ENCODE measurements around the gene OLFM4. TPM values are rescaled to one million over a fixed set of nuclear protein-coding genes. Genes with fewer than 3 reads are reported as not detected.
"Not testable (repeated sequence)": the region's sequence is repeated elsewhere in the genome, so short reads cannot be mapped to it uniquely, and the experiment has no call there.

Gene OLFM4
- total RNA-seq, 1 donor from 2014 or later = not detected

DNA sequence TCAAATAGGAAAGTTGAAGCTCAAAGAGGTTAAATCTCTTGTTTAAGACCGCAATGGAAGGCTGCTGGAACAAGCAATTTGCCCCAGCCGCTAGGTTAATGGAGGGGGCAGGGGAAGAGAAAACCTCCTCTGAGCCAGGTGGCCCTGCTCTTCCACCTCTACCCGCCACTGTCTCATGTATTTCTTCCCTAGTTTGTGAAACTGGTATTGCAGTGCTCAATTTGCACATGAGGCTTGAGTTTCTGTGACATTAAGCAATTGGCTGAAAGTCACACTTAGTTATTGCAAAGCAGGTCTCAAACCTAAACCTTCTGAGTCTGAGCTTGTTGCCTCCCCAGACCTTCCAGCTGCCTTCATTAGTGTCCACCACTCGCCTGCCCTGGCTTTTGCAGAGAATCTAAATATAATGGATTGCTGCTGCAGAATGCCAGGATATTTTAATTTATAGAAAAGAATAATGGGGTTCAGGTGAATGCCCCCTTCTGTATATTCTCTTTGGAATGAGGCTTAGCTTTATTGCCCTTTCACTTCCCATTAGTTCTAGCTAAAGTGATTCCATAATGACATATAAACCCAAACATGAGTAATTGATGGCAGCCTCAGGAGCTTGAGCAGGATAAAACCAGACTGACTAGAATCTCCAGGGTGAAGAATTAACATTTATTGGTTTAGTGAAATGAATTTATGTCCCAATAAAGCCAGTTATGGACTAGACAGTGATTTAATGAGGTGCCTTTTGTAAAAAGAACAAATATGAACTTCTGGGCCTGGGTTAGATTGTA, 27.0 kb upstream of the OLFM4 start:
- no peak for DNase-seq (ENCODE audit: low spot score)
- Mint-ChIP-seq H3K27me3 (ENCODE audit: insufficient read depth) (no peaks in the 10 kb centered on the region), H3K27ac (no peak overlapping the region), H3K36me3 (ENCODE audit: low read depth) (no peaks in the 10 kb centered on the region), H3K4me3 (no peak overlapping the region), H3K9me3 (peaks cover 5% of the 10 kb centered on the region), H3K4me1 (ENCODE audit: low read depth) (peaks cover 5% of the 10 kb centered on the region)
- intact Hi-C loops (cut with micrococcal nuclease) = no loop called here

DNA sequence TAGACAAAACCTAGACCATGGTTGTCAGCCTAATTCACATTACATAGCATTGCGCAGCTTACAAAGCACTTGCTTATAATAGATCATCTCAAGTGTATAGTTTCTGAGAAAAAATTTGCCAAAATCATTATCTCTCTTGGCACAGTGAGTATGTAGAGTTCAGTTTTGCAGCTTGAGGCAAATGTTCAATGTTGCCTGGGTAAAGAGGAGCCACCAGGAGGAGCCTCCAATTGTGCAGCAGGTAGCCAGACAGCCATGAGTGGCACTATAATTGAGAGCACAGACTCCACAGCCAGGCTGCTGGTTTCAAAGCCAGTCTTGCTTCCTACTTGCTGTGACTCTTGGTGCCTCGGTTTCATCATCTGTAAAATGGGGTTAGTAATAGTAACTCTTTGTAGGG, 24.0 kb upstream of the OLFM4 start:
- Mint-ChIP-seq H3K4me1 (ENCODE audit: low read depth) (peaks cover under 1% of the 10 kb centered on the region), H3K4me3 (no peak overlapping the region), H3K9me3 (peaks cover 3% of the 10 kb centered on the region), H3K27me3 (ENCODE audit: insufficient read depth) (no peaks in the 10 kb centered on the region), H3K36me3 (ENCODE audit: low read depth) (no peaks in the 10 kb centered on the region), H3K27ac (no peak overlapping the region)
- intact Hi-C loops (cut with micrococcal nuclease) = no loop called here
- DNase-seq (ENCODE audit: low spot score) = no peak

DNA sequence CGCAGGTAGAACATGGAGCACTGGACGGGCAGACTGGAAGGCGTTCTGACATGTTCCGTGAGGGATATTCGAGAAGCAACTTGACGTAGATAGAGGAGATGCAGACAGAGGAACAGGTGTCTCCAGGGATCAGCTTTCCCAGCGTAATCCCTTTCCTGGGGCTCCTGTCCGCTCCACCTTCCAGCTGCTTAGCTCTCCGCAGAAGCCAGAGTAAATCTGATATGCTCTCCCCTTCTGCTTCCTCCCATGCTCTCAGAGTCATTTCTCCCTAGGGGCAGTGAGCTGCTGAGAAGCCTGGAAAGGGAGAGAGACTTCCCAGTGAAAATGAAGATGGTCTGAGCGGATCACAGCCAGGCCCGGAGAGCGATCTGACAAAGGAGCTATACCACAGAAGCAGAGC, 23.0 kb upstream of the OLFM4 start:
- no peak overlapping the region for H3K4me3 Mint-ChIP-seq
- DNase-seq (ENCODE audit: low spot score) = no peak
- H3K9me3 Mint-ChIP-seq = no peaks in the 10 kb centered on the region
- H3K27me3 Mint-ChIP-seq (ENCODE audit: insufficient read depth) = no peaks in the 10 kb centered on the region
- no peaks in the 10 kb centered on the region for H3K36me3 Mint-ChIP-seq (ENCODE audit: low read depth)
- intact Hi-C loops (cut with micrococcal nuclease) = no loop called here
- H3K27ac Mint-ChIP-seq = no peak overlapping the region
- H3K4me1 Mint-ChIP-seq (ENCODE audit: low read depth) = no peaks in the 10 kb centered on the region

DNA sequence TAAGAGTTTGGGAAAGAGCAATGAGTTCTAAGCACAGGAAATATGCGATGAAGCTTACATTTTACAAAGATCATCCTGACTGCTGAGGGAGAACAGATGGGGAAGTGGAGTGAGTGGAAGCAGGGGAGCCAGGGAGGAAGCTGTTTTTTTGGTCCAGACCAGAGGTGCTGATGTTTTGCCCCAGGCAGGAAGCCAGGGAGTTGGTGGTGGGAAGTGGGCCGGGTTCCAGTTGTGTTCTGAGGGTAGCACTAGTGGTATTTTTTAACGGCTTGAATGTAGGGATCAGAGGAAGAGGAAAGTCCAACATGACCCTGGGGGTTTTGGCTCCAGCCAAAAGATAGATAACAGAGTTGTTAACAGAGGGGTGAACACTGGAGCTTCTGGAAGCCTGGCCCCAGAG, 20.7 kb upstream of the OLFM4 start:
- Mint-ChIP-seq H3K27ac (no peak overlapping the region), H3K27me3 (ENCODE audit: insufficient read depth) (peaks cover 7% of the 10 kb centered on the region), H3K4me3 (no peak overlapping the region), H3K9me3 (no peaks in the 10 kb centered on the region), H3K4me1 (ENCODE audit: low read depth) (no peaks in the 10 kb centered on the region), H3K36me3 (ENCODE audit: low read depth) (no peaks in the 10 kb centered on the region)
- no peak for DNase-seq (ENCODE audit: low spot score)
- intact Hi-C loops (cut with micrococcal nuclease) = no loop called here

DNA sequence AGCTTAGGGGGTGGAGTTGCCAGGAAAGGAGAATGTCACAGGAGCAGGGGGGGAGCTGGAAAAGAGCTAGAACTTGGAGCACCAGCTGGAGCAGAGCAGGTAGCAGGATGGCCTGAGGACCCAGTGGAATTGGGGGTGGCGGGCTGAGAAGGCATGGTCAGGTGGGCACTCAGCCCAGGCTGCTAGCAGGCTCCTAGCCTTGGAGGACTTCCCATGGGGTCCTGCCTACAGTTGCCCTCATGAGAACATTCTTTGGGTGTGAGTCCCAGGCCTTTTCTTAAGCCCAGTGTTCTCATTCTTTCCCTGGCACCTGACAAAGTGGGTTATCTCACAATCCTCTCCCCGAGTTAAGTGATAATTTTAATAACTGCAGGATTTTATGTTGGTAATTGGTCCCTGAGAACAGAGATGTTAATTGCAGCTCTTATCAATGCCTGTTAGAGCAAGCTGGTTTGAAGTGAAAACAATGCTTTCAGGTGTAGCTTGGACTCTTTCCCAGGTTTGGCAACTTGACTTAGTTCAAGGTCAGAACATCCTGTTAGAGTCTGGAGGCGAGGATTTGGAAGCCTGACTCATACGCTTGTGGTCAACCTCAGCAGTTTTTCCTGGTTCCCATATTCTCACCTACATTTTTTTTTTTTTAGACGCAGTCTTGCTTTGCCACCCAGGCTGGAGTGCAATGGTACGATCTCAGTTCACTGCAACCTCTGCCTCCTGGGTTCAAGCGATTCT, 18.1 kb upstream of the OLFM4 start:
- Mint-ChIP-seq H3K27me3 (ENCODE audit: insufficient read depth) (peaks cover 7% of the 10 kb centered on the region), H3K9me3 (no peaks in the 10 kb centered on the region), H3K4me1 (ENCODE audit: low read depth) (no peaks in the 10 kb centered on the region), H3K27ac (no peak overlapping the region), H3K4me3 (no peak overlapping the region), H3K36me3 (ENCODE audit: low read depth) (no peaks in the 10 kb centered on the region)
- intact Hi-C loops (cut with micrococcal nuclease) = no loop called here
- DNase-seq (ENCODE audit: low spot score) = no peak

DNA sequence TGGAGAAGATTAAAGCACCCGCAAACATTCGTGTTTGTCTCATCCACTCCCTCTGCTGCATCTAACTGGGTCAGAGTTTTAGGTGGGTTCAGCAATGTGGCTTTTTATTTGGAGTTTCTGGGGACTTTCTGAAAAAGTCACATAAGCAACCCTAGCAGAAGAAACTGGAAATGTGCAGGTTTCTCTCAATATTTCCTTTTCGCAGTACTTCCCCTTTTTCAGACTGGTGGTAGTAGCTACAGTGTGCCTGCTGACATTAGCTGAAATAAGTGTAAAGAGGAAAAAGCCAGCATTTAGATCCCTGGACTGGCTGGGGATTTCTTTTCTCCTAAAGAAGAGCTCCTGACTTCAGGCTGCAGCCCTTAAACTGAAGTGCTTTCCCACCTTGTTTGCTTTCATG, 15.9 kb upstream of the OLFM4 start:
- peaks cover 7% of the 10 kb centered on the region for H3K27me3 Mint-ChIP-seq (ENCODE audit: insufficient read depth)
- DNase-seq (ENCODE audit: low spot score) = no peak
- H3K4me1 Mint-ChIP-seq (ENCODE audit: low read depth) = no peaks in the 10 kb centered on the region
- no peaks in the 10 kb centered on the region for H3K9me3 Mint-ChIP-seq
- intact Hi-C loops (cut with micrococcal nuclease) = no loop called here
- no peak overlapping the region for H3K27ac Mint-ChIP-seq
- H3K4me3 Mint-ChIP-seq = no peak overlapping the region
- H3K36me3 Mint-ChIP-seq (ENCODE audit: low read depth) = no peaks in the 10 kb centered on the region

DNA sequence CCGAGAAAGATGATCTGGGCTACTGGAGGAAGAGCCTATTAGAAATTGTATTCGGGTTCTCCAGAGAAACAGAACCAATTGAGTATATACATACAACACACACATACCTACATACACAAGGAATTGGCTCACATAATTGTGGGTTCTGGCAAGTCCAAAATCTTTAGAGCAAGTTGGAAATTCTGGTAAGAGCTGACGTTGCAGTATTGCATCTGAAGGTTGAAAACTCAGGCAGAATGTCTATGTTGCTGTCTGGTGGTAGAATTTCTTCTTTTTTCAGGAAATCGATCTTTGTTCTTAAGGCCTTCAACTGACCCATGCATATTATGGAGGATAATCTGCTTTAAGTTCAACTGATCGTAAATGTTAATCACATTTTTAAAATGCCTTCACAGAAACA, 15.5 kb upstream of the OLFM4 start:
- H3K27ac Mint-ChIP-seq = no peak overlapping the region
- intact Hi-C loops (cut with micrococcal nuclease) = no loop called here
- H3K36me3 Mint-ChIP-seq (ENCODE audit: low read depth) = no peaks in the 10 kb centered on the region

DNA sequence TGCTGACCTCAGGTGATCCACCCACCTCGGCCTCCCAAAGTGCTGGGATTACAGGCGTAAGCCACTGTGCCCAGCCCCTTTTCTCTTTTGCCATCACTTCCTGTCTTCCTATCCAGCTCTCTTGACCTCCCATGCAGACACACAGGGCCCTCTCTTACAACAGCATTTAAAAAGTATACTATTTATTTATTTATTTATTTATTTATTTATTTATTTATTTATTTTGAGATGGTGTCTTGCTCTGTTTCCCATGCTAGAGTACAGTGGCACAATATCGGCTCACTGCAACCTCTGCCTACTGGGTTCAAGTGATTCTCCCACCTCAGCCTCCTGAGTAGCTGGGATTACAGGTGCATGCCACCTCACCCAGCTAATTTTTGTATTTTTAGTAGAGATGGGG, 14.6 kb upstream of the OLFM4 start:
- H3K27ac Mint-ChIP-seq; intact Hi-C loops (cut with micrococcal nuclease); H3K4me3 Mint-ChIP-seq; H3K36me3 Mint-ChIP-seq (ENCODE audit: low read depth); H3K9me3 Mint-ChIP-seq; H3K27me3 Mint-ChIP-seq (ENCODE audit: insufficient read depth); DNase-seq (ENCODE audit: low spot score); H3K4me1 Mint-ChIP-seq (ENCODE audit: low read depth): not testable (repeated sequence)

More for the DNA sequence above, 15.5 kb upstream of the OLFM4 start:
- Mint-ChIP-seq H3K27me3 (ENCODE audit: insufficient read depth) (peaks cover 7% of the 10 kb centered on the region), H3K4me1 (ENCODE audit: low read depth) (no peaks in the 10 kb centered on the region), H3K9me3 (no peaks in the 10 kb centered on the region), H3K4me3 (no peak overlapping the region)
- DNase-seq (ENCODE audit: low spot score) = no peak

DNA sequence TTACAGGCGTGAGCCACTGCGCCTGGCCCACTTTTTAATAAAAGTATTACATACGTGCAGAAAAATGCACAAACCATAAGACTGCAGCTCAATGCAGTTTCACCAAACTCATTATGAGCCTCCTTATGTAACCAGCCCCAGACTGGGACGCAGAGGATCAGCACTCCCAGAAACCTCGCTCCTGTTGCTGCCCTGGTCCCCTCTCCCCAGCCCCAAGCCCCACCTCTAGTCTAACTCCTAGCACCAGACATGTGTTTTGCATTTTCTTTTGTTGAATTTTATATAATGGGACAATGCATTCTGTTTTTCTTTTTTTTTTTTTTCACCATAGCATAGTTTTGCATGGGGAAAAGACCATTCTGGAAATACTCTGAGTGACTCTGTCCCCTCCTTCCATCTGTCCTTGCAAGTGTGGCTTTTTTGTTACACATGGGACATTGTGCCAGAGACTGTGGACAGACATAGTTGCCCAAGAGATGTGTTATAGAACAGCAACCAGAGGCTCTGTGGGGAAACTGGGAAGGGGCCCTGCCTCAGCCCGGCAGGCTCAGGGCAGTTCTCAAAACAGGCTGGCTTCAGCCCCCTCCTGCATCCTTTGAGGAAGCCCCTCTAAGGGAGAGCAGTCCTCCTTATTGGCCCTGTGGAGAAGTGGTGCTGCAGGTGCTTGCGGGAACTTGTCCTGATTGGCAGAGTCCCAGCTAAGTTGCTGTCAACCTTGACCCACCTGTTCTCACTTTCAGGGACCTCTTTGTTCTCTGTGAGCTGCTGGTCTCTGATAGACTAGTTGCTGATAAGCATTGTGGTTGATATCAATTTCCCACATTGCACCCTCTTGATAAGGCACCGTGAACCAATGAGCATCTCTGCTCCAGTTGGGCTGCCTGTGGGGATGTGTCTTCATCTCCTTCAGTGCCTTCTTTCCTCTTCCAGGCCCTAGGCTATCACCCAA, 13.8 kb upstream of the OLFM4 start:
- H3K27ac Mint-ChIP-seq = no peak overlapping the region
- no peaks in the 10 kb centered on the region for H3K36me3 Mint-ChIP-seq (ENCODE audit: low read depth)
- H3K4me3 Mint-ChIP-seq = no peak overlapping the region
- H3K4me1 Mint-ChIP-seq (ENCODE audit: low read depth) = no peaks in the 10 kb centered on the region
- intact Hi-C loops (cut with micrococcal nuclease) = no loop called here
- no peaks in the 10 kb centered on the region for H3K9me3 Mint-ChIP-seq
- H3K27me3 Mint-ChIP-seq (ENCODE audit: insufficient read depth) = peaks cover 7% of the 10 kb centered on the region
- no peak for DNase-seq (ENCODE audit: low spot score)

DNA sequence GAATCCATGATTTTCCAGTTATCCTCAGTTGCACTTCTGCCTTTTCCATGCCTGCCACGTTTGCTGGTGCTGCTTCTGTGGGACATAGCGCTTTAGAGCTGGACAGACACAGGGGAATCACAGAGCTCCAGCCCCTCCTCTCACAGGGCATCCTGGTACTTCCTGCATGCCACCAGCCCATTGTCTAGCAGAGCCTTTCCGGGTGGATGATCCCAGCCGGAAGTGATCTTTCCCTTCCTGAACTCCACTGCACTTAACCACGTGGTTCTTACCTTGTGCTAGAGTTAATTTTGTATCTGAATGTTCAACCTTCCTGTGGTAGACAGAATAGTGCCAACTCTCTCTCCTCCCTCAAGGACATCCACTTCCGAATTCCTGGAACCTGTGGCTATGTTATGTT, 12.6 kb upstream of the OLFM4 start:
- intact Hi-C loops (cut with micrococcal nuclease) = no loop called here
- no peaks in the 10 kb centered on the region for H3K9me3 Mint-ChIP-seq
- H3K36me3 Mint-ChIP-seq (ENCODE audit: low read depth) = no peaks in the 10 kb centered on the region
- H3K4me3 Mint-ChIP-seq = no peak overlapping the region
- no peak overlapping the region for H3K27ac Mint-ChIP-seq
- H3K4me1 Mint-ChIP-seq (ENCODE audit: low read depth) = no peaks in the 10 kb centered on the region
- H3K27me3 Mint-ChIP-seq (ENCODE audit: insufficient read depth) = peaks cover 6% of the 10 kb centered on the region
- no peak for DNase-seq (ENCODE audit: low spot score)

DNA sequence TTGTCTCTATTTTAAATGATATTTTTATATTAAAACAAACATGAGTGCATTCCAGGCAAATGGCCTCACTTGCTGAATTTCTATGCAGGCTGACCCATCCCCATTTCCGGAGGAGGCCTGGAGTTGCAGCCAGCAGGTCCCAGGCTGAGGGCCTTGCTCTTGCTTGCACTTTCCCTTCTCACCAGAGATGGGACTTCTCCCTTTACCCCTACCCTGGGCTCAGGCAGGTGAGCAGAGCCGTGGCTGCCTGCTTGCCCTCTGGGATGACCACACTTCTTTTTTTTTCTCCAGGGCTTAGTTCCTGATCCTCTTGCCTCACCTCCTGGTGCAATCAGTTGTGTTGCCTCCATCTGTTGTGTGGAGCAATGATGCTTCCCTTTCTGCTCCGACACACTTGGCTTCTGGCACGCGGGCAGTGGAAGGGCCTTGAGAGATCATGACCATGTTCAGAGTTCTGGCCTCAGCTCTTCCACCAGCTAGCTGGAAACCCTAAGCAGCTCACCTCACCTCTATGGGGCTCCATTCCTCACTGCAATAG, 11.1 kb upstream of the OLFM4 start:
- Mint-ChIP-seq H3K9me3 (no peaks in the 10 kb centered on the region), H3K36me3 (ENCODE audit: low read depth) (no peaks in the 10 kb centered on the region), H3K27me3 (ENCODE audit: insufficient read depth) (no peaks in the 10 kb centered on the region), H3K4me1 (ENCODE audit: low read depth) (no peaks in the 10 kb centered on the region), H3K4me3 (no peak overlapping the region), H3K27ac (no peak overlapping the region)
- intact Hi-C loops (cut with micrococcal nuclease) = no loop called here
- DNase-seq (ENCODE audit: low spot score) = no peak

DNA sequence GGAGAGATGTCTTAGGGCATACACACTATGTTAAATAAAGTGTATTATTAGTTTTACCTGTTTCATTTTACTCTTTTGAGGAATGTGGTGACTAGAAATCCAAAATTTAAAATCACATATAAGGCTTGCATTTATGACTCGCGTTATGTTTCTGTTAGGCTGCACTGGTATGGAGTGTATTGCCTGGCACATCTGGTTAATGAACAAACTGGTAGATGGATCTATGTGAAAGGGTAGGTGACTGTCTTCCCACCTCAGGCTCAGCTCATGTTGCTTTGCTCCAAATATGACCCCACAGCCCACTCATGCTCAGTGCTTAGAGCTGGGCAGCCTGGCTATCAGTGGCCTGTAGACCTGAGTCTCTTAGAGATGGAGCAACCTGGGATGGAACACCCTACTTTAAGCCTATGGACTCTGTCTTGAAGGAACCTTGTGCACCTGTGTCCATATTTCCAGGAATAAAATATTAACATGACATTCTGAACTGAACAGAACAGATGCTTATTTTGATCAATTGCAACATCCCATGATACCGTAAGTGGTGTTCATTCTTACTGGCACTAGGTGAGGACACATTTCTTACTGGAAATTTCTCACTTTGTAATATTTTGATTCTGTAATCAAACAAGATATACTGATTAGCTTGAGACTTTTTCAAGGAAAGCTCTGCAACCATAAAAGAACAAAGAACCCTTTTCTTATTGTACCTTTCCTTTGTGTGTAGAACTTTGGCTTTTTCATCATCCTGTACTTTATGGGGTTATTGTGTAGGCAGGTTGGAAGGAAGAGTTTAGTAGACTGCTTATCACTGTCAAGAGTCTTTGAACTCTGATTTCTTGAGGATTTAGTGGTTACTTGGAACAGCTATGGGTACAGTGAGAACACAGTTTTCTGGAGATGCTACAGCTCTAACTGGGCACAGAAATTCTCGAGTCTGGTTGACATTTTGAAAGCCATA, 9.6 kb upstream of the OLFM4 start:
- no peaks in the 10 kb centered on the region for H3K4me1 Mint-ChIP-seq (ENCODE audit: low read depth)
- no peaks in the 10 kb centered on the region for H3K36me3 Mint-ChIP-seq (ENCODE audit: low read depth)
- H3K27me3 Mint-ChIP-seq (ENCODE audit: insufficient read depth) = no peaks in the 10 kb centered on the region
- H3K4me3 Mint-ChIP-seq = no peak overlapping the region
- no peak overlapping the region for H3K27ac Mint-ChIP-seq
- intact Hi-C loops (cut with micrococcal nuclease) = no loop called here
- no peak for DNase-seq (ENCODE audit: low spot score)
- no peaks in the 10 kb centered on the region for H3K9me3 Mint-ChIP-seq

All from activated T-helper 1 cell treated with anti-CD3 and anti-CD28 coated beads, Interleukin-12 subunit alpha, Interleukin-12 subunit beta, Interleukin-2, Interleukin-4 antibody, amounts not matched to agents 30 ng/mL and 10 ng/mL and 1 ng/mL, durations not matched to agents 14 hours and 24 hours and 36 hours (primary cell).